Coronary artery (tissue), 2 donors: ENCODE data around the gene KRTAP27-1.

Experiments
- DNase-seq: peaks from one replicate; pipeline ENCODE4 v3.0.0-alpha.2; 2017; ENCODE audit warnings: low spot score
- H3K27ac ChIP-seq, 2 donors: fragments of 200-600 bp; sonication (generic); one replicate each; pipeline ENCODE4 v1.5.1; 2016 to 2019
- H3K4me3 ChIP-seq: fragments of 200-600 bp; sonication (generic); 2 replicates; pipeline ENCODE4 v1.5.1; 2016; ENCODE audit warnings: mild to moderate bottlenecking, moderate library complexity
- TF ChIP-seq, protein P1 (sequence below): fragments of 200-600 bp; sonication (generic); IDR thresholded peaks from one replicate; pipeline ENCODE4 v1.5.1; 2019; ENCODE audit warnings: antibody characterized with exemption

Gene KRTAP27-1

DNA sequence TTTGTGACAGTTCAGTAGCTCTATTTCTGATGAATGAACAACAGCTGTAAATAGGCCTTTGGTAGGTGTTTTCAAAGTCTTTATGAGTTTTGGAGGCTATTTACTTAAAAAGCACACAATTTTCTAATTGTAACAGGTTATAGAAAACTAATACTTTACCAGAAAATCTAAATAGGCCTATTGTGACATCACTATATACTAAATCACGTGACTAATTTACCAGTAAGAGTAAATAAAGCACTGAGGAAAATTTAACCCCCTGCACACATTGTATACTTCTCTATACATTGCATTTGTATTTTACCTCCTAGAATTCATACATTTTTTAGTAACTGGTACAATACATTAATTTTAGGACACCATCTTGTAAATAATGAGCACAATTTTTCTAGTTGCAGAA lies 32.4 kb downstream of the KRTAP27-1 start:
- no peak overlapping the region for H3K4me3 ChIP-seq
- no peak for DNase-seq
- H3K27ac ChIP-seq, result no peak overlapping the region
- TF ChIP-seq, protein P1, sequence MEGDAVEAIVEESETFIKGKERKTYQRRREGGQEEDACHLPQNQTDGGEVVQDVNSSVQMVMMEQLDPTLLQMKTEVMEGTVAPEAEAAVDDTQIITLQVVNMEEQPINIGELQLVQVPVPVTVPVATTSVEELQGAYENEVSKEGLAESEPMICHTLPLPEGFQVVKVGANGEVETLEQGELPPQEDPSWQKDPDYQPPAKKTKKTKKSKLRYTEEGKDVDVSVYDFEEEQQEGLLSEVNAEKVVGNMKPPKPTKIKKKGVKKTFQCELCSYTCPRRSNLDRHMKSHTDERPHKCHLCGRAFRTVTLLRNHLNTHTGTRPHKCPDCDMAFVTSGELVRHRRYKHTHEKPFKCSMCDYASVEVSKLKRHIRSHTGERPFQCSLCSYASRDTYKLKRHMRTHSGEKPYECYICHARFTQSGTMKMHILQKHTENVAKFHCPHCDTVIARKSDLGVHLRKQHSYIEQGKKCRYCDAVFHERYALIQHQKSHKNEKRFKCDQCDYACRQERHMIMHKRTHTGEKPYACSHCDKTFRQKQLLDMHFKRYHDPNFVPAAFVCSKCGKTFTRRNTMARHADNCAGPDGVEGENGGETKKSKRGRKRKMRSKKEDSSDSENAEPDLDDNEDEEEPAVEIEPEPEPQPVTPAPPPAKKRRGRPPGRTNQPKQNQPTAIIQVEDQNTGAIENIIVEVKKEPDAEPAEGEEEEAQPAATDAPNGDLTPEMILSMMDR, result no peak

DNA sequence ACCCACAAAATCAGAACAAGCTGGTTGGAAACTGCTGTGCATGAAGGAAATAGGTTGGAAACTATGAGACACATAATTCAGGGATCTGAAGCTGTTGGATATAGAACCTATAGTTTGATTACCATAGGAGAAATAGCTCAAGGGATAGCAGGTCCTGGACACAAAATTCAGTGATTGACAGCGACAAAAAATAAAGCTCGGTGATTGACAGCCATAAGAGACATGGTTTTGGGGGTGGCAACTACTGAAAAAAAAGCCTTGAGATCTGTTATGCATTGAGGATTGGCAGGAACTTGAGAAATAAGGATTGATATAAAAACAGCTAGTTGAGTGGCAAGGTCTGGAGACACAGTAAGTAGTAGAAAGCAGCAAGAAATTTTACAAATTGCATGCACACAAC lies 48.3 kb downstream of the KRTAP27-1 start, which contains the start of gene KRTAP25-1:
Gene KRTAP25-1, minus strand, starts transcription at position 300 of the 400 bp plus-strand sequence. Its CDS starts 24 bp downstream, at position 276.
- Histone ChIP-seq H3K27ac (no peak within 1 kb of the TSS), H3K4me3 (no peak within 1 kb of the TSS)
- no peak for DNase-seq
- TF ChIP-seq, protein P1, result no peak
